GM23248 (cell line): ENCODE measurements around the gene ELAVL2. TPM values are rescaled to one million over a fixed set of nuclear protein-coding genes. Genes with fewer than 3 reads are reported as not detected.

ENCODE experiments used
- DNase-seq: peaks from one replicate; pipeline ENCODE4 v3.0.0-alpha.2; 2015
- H2AFZ ChIP-seq: fragments of 200-600 bp; sonication (generic); 2 replicates; pipeline ENCODE4 v1.6.1; 2016; ENCODE audit warnings: antibody characterized with exemption
- H3F3A ChIP-seq: fragments of 200-600 bp; sonication (generic); 2 replicates; pipeline ENCODE4 v1.6.1; 2016; ENCODE audit warnings: mild to moderate bottlenecking, antibody characterized with exemption, mixed run types; ENCODE audit not compliant: insufficient read depth
- H3K27ac ChIP-seq: fragments of 200-600 bp; sonication (generic); 2 replicates; pipeline ENCODE4 v1.5.1; 2016; ENCODE audit warnings: mild to moderate bottlenecking
- H3K27me3 ChIP-seq: fragments of 200-600 bp; sonication (generic); replicated peaks from 2 replicates; pipeline ENCODE4 v1.6.1; 2016; ENCODE audit warnings: mild to moderate bottlenecking; ENCODE audit not compliant: insufficient read depth
- H3K36me3 ChIP-seq: fragments of 200-600 bp; sonication (generic); 2 replicates; pipeline ENCODE4 v1.6.1; 2016; ENCODE audit warnings: low read depth, mild to moderate bottlenecking
- H3K4me1 ChIP-seq: fragments of 200-600 bp; sonication (generic); 2 replicates; pipeline ENCODE4 v1.6.1; 2016; ENCODE audit warnings: mild to moderate bottlenecking; ENCODE audit not compliant: insufficient read depth
- H3K4me2 ChIP-seq: fragments of 200-600 bp; sonication (generic); one replicate; pipeline ENCODE4 v1.6.1; 2016; ENCODE audit warnings: mild to moderate bottlenecking; ENCODE audit not compliant: unreplicated experiment
- H3K4me3 ChIP-seq: fragments of 200-600 bp; sonication (generic); 2 replicates; pipeline ENCODE4 v1.5.1; 2016; ENCODE audit warnings: mild to moderate bottlenecking
- H3K79me2 ChIP-seq: fragments of 200-600 bp; sonication (generic); 2 replicates; pipeline ENCODE4 v1.6.1; 2016; ENCODE audit warnings: mild to moderate bottlenecking; ENCODE audit not compliant: insufficient read depth
- H3K9ac ChIP-seq: fragments of 200-600 bp; sonication (generic); 2 replicates; pipeline ENCODE4 v1.6.1; 2016; ENCODE audit warnings: mild to moderate bottlenecking
- H3K9me2 ChIP-seq: fragments of 200-600 bp; sonication (generic); 2 replicates; pipeline ENCODE4 v1.6.1; 2016; ENCODE audit warnings: mixed run types, mild to moderate bottlenecking, moderate library complexity; ENCODE audit not compliant: insufficient read depth
- H3K9me3 ChIP-seq: fragments of 200-600 bp; sonication (generic); one replicate; pipeline ENCODE4 v1.6.1; 2017; ENCODE audit warnings: low read depth
- H4K20me1 ChIP-seq: fragments of 200-600 bp; sonication (generic); 2 replicates; pipeline ENCODE4 v1.6.0; 2016; ENCODE audit not compliant: insufficient read depth
- EZH2 ChIP-seq: fragments of 200-600 bp; sonication (generic); IDR thresholded peaks from 2 replicates; pipeline ENCODE4 v1.6.1; 2018; ENCODE audit warnings: antibody characterized with exemption, mild to moderate bottlenecking; ENCODE audit not compliant: insufficient read depth, poor library complexity, severe bottlenecking
- EZH2phosphoT487 ChIP-seq: fragments of 200-600 bp; sonication (generic); IDR thresholded peaks from 2 replicates; pipeline ENCODE4 v1.6.1; 2018; ENCODE audit warnings: antibody characterized with exemption, moderate library complexity, mild to moderate bottlenecking, low read depth; ENCODE audit not compliant: insufficient read depth
- WGBS, 2 experiments: methylation state at CpG; one replicate each; pipeline ENCODE4 v1.1.6; 2015 to 2017; ENCODE audit warnings: low lambda C conversion rate in 2 of 2, low coverage in 1 of 2; ENCODE audit errors: missing lambda C conversion rate in 2 of 2; 5-methylcytosine and 5-hydroxymethylcytosine counted together
- in situ Hi-C: fragments of 300-500 bp; cut with MboI; formaldehyde crosslinking; loops from 2 replicates; pipeline ENCODE4 v1.15.0; 2020
- polyA plus RNA-seq: library from polyadenylated mRNA; unstranded; fragments of >200 nt; fragmentation: Nextera tagmentation; extraction: Ambion mirVana; gene quantifications from 2 replicates; pipeline ENCODE4 v1.2.1, GENCODE V29; 2016
- total RNA-seq: library from RNA; depleted of rRNA; stranded (reverse); fragments of >200 nt; shearing (Covaris generic); gene quantifications from 2 replicates; pipeline ENCODE4 v1.2.3, GENCODE V29; 2014

Gene ELAVL2
- total and polyA plus RNA-seq, 2 experiments from 2014 or later: 0.08 TPM; not detected in 1

DNA sequence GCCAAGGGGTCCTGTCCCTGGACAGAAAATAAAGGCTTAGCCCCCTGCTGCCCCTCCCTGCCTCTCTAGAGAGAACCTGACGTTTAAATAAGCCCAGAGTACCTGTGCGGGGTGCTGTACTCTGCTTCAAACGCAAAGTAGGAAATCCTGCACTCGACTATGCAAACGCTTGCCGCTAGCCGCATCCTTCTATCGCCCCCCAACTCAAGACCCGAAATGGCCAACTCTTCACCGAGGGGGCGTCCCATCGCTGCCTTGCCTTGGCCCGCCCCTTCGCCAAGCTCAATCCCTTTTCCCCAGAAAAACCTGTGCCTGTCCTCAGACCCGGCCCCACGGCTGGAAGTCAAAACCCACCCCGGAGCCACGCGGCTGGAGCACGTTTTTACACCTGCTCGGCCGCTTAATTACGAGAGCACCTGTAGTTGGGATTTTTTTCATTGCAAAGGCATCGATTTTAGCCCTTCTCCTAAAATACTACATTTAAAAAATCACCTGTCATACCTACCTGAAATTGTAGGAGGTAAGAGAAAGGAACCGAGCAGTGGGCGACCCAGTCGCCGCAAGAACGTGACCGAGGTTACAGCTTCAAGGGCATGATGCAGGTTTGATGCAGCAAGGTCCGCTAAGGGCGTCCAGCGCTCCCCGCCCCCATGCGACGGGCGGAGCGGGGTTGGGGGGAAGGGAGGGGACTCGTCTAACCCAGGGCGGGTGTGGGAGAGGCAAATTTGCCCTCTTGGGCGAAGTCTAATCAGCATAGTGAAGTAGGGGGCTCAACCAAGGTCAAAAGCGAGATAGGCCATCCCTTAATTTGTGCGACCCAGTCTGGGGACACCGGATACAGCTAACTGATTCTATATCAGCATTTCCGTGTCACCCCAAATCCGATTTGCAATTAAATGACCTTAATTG is 3.5 kb downstream of the ELAVL2 start:
- H3K4me2 ChIP-seq: no peak overlapping the region

DNA sequence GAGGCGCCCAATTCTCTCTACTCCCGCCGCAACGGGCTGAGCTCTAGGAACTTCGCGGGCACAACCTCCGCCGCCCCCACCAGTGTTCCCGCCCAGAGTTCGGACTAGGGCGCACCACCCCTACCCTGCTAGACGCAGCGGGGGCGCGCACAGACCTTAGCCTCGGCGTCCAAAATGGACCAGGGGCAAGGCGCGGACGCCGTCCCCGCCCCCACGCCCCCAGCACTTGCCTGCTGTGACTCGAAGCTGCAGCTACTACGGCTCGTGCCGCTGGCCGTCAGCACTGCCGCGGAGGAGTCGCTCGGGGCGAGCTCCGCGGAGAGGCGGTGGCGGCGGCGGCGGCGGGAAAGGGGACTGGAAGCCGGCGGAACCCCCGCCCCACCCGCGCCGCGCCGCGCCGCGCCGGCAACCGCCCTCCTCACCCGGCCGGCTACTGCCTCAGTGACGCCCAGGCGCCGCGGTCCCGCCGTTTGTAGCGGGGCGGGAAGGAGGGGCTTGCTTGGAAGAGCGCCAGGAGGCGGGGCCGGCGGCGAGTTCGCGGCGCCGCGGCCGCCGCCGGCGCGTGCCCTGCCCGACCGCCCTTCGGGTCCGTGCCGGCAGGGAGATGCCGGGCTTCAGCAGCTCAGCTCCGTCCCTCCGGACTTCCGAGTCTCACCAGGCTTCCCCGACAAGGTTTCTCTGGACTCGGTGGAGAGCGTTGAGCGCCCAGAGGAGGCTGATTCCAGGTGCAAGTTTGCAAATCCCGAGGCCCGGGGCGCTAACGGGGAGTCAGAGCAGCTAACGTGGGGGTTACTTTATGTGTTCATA is 4.5 kb downstream of the ELAVL2 start:
- Histone ChIP-seq H3K9ac (no peak overlapping the region), H3F3A (no peaks in the 10 kb centered on the region), H2AFZ (no peak overlapping the region), H3K27me3 (peaks cover 33% of the 10 kb centered on the region), H3K4me2 (no peak overlapping the region), H3K4me3 (no peak overlapping the region), H3K79me2 (no peaks in the 10 kb centered on the region), H4K20me1 (no peaks in the 10 kb centered on the region), H3K27ac (no peak overlapping the region), H3K36me3 (no peaks in the 10 kb centered on the region), H3K9me3 (no peaks in the 10 kb centered on the region), H3K4me1 (0 out of 2 replicates have a peak, but pooled peaks cover 2% of the 10 kb centered on the region), H3K9me2 (no peaks in the 10 kb centered on the region)
- TF ChIP-seq EZH2phosphoT487 (no peak), EZH2 (peak; percentile 53)
- in situ Hi-C loops: no loop called here
- DNase-seq: peak; percentile 27
- 3 to 5% methylated on average over 31 to 80 of the region's 97 CpGs for WGBS, 2 experiments

More for the DNA sequence above, 3.5 kb downstream of the ELAVL2 start:
- no peaks in the 10 kb centered on the region for H3K79me2 ChIP-seq
- 19 to 20% methylated on average over 46 of the region's 46 CpGs for whole genome bisulfite sequencing, 2 experiments
- H3K36me3 ChIP-seq: no peaks in the 10 kb centered on the region
- in situ Hi-C loops: no loop called here
- H3K9me2 ChIP-seq: peaks cover 8% of the 10 kb centered on the region; the same call in 1 of the 2 replicates
- no peak overlapping the region for H2AFZ ChIP-seq
- H3K4me1 ChIP-seq: 0 out of 2 replicates have a peak, but pooled peaks cover 4% of the 10 kb centered on the region
- no peaks in the 10 kb centered on the region for H4K20me1 ChIP-seq
- no peak overlapping the region for H3K4me3 ChIP-seq
- TF ChIP-seq EZH2 (peak; percentile 27), EZH2phosphoT487 (no peak)
- H3F3A ChIP-seq: no peaks in the 10 kb centered on the region
- DNase-seq: no peak
- no peak overlapping the region for H3K27ac ChIP-seq
- H3K9me3 ChIP-seq: no peaks in the 10 kb centered on the region
- peaks cover 33% of the 10 kb centered on the region for H3K27me3 ChIP-seq
- no peak overlapping the region for H3K9ac ChIP-seq

DNA sequence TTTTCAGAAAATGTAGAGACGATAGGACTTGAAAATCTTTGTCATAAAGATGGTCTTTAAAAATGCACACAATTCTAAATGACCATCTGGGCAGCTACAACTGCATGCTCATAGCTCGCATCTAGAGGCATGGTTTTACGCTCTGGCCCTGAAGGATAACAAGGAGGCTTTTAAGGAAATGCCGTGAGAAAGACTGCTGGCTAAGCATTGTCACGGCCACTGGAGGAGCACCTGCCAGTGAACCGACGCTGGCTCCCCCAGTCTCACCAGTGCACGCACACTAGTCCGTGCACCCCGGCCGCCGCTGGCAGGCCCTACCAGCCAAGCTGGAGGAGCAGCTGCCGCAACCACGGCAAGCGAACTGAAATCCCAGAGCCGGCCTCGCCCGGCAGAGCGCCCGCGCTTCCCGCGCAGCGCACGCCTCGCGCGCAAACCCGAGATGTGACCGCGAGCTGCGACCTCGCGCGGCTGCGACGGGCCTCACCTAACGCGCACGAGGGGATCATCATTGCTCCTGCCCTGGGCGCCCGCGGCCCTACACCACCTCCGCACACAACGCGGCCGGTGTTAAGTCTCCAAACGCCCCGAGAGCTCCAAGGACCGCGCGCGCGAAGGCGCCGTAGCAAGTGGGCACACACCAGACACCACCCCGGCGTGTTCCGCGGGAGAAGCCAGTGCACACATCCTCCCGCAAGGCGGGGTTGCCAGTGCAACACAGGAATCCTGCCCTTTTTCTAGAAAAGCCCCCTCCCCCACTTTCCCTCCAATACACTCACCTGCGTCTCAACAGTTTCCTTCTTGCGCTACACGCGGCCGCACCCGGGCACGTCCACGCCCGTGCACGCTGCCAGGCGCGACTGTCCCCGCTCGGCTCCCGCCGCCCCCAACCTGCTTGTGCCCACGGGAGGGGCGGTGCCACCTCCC is 5.3 kb downstream of the ELAVL2 start:
- in situ Hi-C loops: no loop called here

DNA sequence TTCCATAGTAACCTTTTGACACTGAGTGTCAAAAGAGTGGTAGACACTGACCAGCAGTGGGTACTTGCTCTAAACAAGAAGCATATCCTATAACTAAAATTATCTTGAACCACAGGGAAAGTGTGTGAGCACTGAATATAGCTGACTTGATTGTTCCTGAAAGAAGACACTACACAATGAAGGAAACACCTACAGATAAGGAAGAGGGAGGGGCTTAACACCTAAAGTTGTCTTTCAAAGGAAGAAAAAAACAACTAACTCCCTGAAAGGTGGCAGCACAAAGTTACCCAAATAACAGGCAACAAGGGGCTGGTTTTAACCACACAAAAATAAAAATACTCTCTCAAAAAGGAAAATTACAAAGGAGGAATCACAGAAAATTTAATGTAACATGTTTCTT is 6.6 kb downstream of the ELAVL2 start:
- H4K20me1 ChIP-seq: no peaks in the 10 kb centered on the region
- H3K9ac ChIP-seq: no peak overlapping the region
- H3K79me2 ChIP-seq: no peaks in the 10 kb centered on the region
- H3F3A ChIP-seq: no peaks in the 10 kb centered on the region
- DNase-seq: no peak
- H3K36me3 ChIP-seq: no peaks in the 10 kb centered on the region
- no peaks in the 10 kb centered on the region for H3K4me1 ChIP-seq
- no peak overlapping the region for H3K27ac ChIP-seq
- no peaks in the 10 kb centered on the region for H3K9me3 ChIP-seq
- in situ Hi-C loops: no loop called here
- TF ChIP-seq EZH2: no peak
- TF ChIP-seq EZH2phosphoT487: no peak
- H2AFZ ChIP-seq: no peak overlapping the region
- peaks cover 27% of the 10 kb centered on the region for H3K27me3 ChIP-seq
- no peak overlapping the region for H3K4me2 ChIP-seq
- no peaks in the 10 kb centered on the region for H3K9me2 ChIP-seq
- H3K4me3 ChIP-seq: no peak overlapping the region

More for the DNA sequence above, 5.3 kb downstream of the ELAVL2 start:
- Histone ChIP-seq H3K9me3 (no peaks in the 10 kb centered on the region), H3K4me1 (no peaks in the 10 kb centered on the region), H4K20me1 (no peaks in the 10 kb centered on the region), H2AFZ (no peak overlapping the region), H3F3A (no peaks in the 10 kb centered on the region), H3K27ac (no peak overlapping the region), H3K79me2 (no peaks in the 10 kb centered on the region), H3K9me2 (no peaks in the 10 kb centered on the region), H3K36me3 (no peaks in the 10 kb centered on the region), H3K9ac (no peak overlapping the region), H3K4me2 (no peak overlapping the region), H3K4me3 (no peak overlapping the region), H3K27me3 (peaks cover 33% of the 10 kb centered on the region)
- TF ChIP-seq EZH2phosphoT487: no peak
- TF ChIP-seq EZH2: peak; percentile 27
- 6 to 10% methylated on average over 62 to 67 of the region's 80 CpGs for WGBS, 2 experiments
- no peak for DNase-seq
